Liver (tissue), 3 donors: ENCODE data around the gene LRIT1.

Experiments used
- HNF4A ChIP-seq, 2 donors: conservative IDR thresholded peaks; 2 replicates each; pipeline ENCODE4 v1.6.1; 2016; ENCODE audit warnings: antibody characterized with exemption in 2 of 2, mild to moderate bottlenecking in 2 of 2
- NR2F2 ChIP-seq: IDR thresholded peaks from 2 replicates; pipeline ENCODE4 v1.6.1; 2016; ENCODE audit warnings: antibody characterized with exemption
- TAF1 ChIP-seq: conservative IDR thresholded peaks from 2 replicates; pipeline ENCODE4 v1.6.1; 2016; ENCODE audit warnings: antibody characterized with exemption, mild to moderate bottlenecking
- TF ChIP-seq, protein P1 (sequence below): fragments of 150-350 bp; IDR thresholded peaks from 2 replicates; pipeline ENCODE4 v1.5.1; 2017; ENCODE audit warnings: improper control_type of control experiment, low read depth, low read length; ENCODE audit not compliant: missing input control
- donor health status: healthy.
- donor health status: healthy.

DNA sequence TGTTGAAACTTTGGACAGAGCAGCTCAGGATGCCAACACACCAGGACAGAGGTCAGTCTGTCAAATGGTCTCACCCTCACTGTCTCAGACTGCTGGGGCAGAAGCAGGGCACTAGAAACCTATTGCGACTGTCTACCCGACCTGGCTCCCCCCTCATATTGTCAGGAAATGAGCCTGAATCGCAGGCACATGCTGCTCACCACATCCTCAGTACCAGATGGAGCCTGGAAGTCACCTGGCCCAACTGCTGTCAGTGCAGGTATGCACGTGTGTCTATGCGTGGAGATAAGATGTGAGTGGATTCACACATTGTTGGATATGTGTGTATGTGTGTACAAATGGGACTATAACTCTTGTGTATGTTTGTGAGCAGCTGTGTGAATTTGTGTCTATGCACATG, 50.2 kb downstream of the LRIT1 start:
- TF ChIP-seq TAF1 (no peak), HNF4A (conservative IDR thresholded peaks at IDR 0.05) (no peak), NR2F2 (no peak)
- TF ChIP-seq, protein P1, sequence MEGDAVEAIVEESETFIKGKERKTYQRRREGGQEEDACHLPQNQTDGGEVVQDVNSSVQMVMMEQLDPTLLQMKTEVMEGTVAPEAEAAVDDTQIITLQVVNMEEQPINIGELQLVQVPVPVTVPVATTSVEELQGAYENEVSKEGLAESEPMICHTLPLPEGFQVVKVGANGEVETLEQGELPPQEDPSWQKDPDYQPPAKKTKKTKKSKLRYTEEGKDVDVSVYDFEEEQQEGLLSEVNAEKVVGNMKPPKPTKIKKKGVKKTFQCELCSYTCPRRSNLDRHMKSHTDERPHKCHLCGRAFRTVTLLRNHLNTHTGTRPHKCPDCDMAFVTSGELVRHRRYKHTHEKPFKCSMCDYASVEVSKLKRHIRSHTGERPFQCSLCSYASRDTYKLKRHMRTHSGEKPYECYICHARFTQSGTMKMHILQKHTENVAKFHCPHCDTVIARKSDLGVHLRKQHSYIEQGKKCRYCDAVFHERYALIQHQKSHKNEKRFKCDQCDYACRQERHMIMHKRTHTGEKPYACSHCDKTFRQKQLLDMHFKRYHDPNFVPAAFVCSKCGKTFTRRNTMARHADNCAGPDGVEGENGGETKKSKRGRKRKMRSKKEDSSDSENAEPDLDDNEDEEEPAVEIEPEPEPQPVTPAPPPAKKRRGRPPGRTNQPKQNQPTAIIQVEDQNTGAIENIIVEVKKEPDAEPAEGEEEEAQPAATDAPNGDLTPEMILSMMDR: no peak
